GM23338 (cell line): ENCODE results near the gene CYP19A1.

Experiments used
- CREB1 ChIP-seq: fragments of 250-450 bp; sonication (Bioruptor Pico); IDR thresholded peaks from 2 replicates; pipeline ENCODE4 v1.5.0; 2020; ENCODE audit warnings: low read depth, mild to moderate bottlenecking, moderate library complexity
- ETS1 ChIP-seq: IDR thresholded peaks from 2 replicates; pipeline ENCODE4 v1.6.1; 2016; ENCODE audit warnings: antibody characterized with exemption
- EZH2 ChIP-seq: fragments of 200-600 bp; sonication (generic); IDR thresholded peaks from one replicate; pipeline ENCODE4 v1.8.0; 2017; ENCODE audit warnings: antibody characterized with exemption, mild to moderate bottlenecking, low read depth; ENCODE audit not compliant: unreplicated experiment
- EZH2phosphoT487 ChIP-seq: fragments of 200-600 bp; sonication (generic); IDR thresholded peaks from one replicate; pipeline ENCODE4 v1.8.1; 2018; ENCODE audit warnings: antibody characterized with exemption; ENCODE audit not compliant: unreplicated experiment
- JUNB ChIP-seq: IDR thresholded peaks from one replicate; pipeline ENCODE4 v1.6.1; 2016; ENCODE audit warnings: antibody characterized with exemption; ENCODE audit not compliant: unreplicated experiment
- NANOG ChIP-seq: IDR thresholded peaks from 2 replicates; pipeline ENCODE4 v1.6.1; 2016; ENCODE audit warnings: antibody characterized with exemption, borderline replicate concordance
- POLR2AphosphoS5 ChIP-seq: IDR thresholded peaks from 2 replicates; pipeline ENCODE4 v1.6.1; 2016; ENCODE audit warnings: antibody characterized with exemption, low read depth
- STAT1 ChIP-seq: IDR thresholded peaks from one replicate; pipeline ENCODE4 v1.6.1; 2016; ENCODE audit warnings: antibody characterized with exemption; ENCODE audit not compliant: unreplicated experiment
- ZNF114 ChIP-seq: fragments of 250-450 bp; sonication (Bioruptor Pico); IDR thresholded peaks from 2 replicates; pipeline ENCODE4 v1.5.0; 2020; ENCODE audit warnings: mild to moderate bottlenecking, moderate library complexity
- ZNF331 ChIP-seq: fragments of 250-450 bp; sonication (Bioruptor Pico); IDR thresholded peaks from 2 replicates; pipeline ENCODE4 v1.5.0; 2020; ENCODE audit warnings: low read depth, mild to moderate bottlenecking, moderate library complexity
- TF ChIP-seq, protein P1 (sequence below), 2 experiments: fragments of 200-600 bp in 1 of 2; sonication (generic) in 1 of 2; conservative IDR thresholded peaks; 2 replicates each; pipeline versions ENCODE4 v1.5.1 to v1.6.1; 2016 to 2017; ENCODE audit warnings: antibody characterized with exemption in 2 of 2, low read depth in 2 of 2, mild to moderate bottlenecking in 2 of 2, moderate library complexity in 1 of 2
- TF ChIP-seq, protein P2 (sequence below): IDR thresholded peaks from one replicate; pipeline ENCODE4 v1.6.1; 2018; ENCODE audit warnings: antibody characterized with exemption; ENCODE audit not compliant: unreplicated experiment

DNA sequence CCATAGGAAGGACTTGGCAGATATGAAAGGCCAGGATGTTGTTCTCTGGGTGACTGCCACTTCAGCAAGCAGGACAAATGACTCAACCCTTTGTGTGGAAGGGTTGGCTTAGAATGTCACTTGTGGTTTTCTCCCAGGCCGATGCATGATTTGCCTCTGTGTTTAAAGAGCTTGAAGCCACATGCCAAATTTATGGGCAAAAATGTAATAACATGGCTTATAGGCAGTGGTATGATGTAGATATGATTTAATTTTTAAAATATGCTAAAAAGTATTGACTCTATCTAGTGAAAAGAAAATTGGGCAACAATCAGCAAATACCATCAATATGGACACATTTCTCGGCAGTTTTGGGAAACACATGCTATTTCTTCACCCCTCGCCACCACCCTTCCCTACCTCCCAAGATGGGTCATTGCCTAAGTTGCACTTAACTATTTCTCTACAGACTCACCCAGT is 114.6 kb downstream of the CYP19A1 start:
- no peak for TF ChIP-seq EZH2
- TF ChIP-seq, protein P1, sequence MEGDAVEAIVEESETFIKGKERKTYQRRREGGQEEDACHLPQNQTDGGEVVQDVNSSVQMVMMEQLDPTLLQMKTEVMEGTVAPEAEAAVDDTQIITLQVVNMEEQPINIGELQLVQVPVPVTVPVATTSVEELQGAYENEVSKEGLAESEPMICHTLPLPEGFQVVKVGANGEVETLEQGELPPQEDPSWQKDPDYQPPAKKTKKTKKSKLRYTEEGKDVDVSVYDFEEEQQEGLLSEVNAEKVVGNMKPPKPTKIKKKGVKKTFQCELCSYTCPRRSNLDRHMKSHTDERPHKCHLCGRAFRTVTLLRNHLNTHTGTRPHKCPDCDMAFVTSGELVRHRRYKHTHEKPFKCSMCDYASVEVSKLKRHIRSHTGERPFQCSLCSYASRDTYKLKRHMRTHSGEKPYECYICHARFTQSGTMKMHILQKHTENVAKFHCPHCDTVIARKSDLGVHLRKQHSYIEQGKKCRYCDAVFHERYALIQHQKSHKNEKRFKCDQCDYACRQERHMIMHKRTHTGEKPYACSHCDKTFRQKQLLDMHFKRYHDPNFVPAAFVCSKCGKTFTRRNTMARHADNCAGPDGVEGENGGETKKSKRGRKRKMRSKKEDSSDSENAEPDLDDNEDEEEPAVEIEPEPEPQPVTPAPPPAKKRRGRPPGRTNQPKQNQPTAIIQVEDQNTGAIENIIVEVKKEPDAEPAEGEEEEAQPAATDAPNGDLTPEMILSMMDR (conservative IDR thresholded peaks at IDR 0.05; ENCODE audit: low read depth in 2 of 2) = no peak
- TF ChIP-seq, protein P2, sequence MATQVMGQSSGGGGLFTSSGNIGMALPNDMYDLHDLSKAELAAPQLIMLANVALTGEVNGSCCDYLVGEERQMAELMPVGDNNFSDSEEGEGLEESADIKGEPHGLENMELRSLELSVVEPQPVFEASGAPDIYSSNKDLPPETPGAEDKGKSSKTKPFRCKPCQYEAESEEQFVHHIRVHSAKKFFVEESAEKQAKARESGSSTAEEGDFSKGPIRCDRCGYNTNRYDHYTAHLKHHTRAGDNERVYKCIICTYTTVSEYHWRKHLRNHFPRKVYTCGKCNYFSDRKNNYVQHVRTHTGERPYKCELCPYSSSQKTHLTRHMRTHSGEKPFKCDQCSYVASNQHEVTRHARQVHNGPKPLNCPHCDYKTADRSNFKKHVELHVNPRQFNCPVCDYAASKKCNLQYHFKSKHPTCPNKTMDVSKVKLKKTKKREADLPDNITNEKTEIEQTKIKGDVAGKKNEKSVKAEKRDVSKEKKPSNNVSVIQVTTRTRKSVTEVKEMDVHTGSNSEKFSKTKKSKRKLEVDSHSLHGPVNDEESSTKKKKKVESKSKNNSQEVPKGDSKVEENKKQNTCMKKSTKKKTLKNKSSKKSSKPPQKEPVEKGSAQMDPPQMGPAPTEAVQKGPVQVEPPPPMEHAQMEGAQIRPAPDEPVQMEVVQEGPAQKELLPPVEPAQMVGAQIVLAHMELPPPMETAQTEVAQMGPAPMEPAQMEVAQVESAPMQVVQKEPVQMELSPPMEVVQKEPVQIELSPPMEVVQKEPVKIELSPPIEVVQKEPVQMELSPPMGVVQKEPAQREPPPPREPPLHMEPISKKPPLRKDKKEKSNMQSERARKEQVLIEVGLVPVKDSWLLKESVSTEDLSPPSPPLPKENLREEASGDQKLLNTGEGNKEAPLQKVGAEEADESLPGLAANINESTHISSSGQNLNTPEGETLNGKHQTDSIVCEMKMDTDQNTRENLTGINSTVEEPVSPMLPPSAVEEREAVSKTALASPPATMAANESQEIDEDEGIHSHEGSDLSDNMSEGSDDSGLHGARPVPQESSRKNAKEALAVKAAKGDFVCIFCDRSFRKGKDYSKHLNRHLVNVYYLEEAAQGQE = no peak
- TF ChIP-seq ETS1 = no peak
- no peak for TF ChIP-seq POLR2AphosphoS5
- TF ChIP-seq EZH2phosphoT487 = no peak
- no peak for TF ChIP-seq CREB1 (CRISPR knock-in tag)
- TF ChIP-seq ZNF114 (CRISPR knock-in tag) = no peak
- TF ChIP-seq ZNF331 (CRISPR knock-in tag) = no peak
- no peak for TF ChIP-seq STAT1
- TF ChIP-seq NANOG = no peak
- TF ChIP-seq JUNB = no peak
